HL-60/S4 (cell line): ENCODE measurements around the gene NFKBIZ.

Experiments
- in situ Hi-C: fragments of 300-500 bp; cut with MboI; formaldehyde crosslinking; loops from 2 replicates; pipeline ENCODE4 v1.14.3; 2022; ENCODE audit warnings: low sequenced_read_pairs

NFKBIZ gene

DNA sequence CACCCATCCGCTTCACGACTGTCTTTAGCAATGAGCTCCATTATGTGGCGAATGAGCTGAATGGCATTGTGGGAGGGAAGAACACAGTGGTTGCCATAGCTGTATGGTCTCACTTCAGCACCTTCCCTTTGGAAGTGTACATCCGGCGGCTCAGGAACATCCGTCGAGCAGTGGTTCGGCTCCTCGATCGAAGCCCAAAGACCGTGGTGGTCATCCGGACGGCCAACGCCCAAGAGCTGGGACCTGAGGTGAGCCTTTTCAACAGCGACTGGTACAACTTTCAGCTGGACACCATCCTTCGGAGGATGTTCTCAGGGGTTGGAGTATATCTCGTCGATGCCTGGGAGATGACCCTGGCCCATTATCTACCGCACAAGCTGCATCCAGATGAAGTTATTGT, 27.8 kb upstream of the NFKBIZ start:
- in situ Hi-C loops: loop anchor here (25.0 kb wide), 1 partner anchor 716 kb away; no protein-coding TSS in a partner anchor

DNA sequence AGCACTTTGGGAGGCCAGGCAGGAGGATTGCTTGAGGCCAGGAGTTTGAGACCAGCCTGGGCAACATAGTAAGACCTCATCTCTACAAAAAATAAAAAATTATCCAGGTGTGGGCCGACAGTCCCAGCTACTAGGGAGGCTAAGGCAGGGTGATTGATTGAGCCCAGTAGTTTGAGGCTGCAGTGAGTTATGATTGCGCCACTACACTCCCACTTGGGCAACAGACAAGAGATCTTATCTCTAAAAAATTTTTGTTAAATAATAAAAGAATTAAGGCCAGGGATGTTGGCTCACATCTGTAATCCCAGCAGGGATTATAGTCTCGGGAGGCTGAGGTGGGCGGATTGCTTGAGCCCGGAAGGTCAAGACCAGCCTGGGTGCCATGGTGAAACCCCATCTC, 25.8 kb upstream of the NFKBIZ start:
- in situ Hi-C loops: loop anchor here (25.0 kb wide), 1 partner anchor 714 kb away; no protein-coding TSS in a partner anchor

DNA sequence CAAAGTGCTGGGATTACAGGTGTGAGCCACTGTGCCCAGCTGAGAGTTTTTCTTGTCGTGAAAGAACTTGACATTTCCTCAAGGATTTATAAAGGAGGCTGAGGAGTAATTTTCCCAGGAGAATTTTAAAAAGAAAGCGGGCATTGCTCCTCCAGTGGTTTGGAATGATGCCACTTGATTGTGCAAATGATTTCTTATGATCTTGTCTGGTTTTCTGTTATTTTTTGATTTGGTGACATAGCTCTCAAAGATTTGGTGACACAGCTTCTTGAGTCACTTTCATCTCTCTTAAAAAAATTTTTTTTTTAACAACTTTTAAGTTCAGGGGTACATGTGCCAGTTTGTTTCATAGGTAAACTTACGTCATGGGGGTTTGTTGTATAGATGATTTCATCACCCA, 24.6 kb upstream of the NFKBIZ start:
- in situ Hi-C loops: loop anchor here (25.0 kb wide), 1 partner anchor 713 kb away; no protein-coding TSS in a partner anchor

DNA sequence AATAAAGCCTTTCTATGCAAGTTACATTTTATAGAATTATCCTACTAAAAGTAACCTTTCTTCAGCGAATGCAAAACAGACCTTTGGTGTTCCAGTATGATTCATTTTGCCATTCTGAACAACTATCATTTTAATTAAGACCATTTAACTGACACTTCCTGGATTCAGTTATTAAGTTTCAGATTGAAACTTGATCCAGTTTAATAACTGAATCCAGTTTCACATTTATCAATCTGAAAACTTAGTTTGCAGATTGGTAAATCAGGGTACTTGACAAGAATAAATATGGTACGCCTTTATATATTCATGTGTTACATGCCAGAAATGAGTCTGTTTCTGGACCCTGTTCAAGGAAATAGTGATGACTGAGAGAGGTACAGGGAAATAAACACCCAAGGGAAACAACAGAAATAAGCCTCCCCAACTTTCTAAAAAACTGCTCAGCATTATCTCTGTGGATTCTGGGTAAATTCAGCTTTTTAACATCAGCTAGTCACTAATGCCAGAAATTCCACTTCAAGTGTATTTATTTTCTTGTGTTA, 23.3 kb upstream of the NFKBIZ start:
- in situ Hi-C loops: no loop called here

DNA sequence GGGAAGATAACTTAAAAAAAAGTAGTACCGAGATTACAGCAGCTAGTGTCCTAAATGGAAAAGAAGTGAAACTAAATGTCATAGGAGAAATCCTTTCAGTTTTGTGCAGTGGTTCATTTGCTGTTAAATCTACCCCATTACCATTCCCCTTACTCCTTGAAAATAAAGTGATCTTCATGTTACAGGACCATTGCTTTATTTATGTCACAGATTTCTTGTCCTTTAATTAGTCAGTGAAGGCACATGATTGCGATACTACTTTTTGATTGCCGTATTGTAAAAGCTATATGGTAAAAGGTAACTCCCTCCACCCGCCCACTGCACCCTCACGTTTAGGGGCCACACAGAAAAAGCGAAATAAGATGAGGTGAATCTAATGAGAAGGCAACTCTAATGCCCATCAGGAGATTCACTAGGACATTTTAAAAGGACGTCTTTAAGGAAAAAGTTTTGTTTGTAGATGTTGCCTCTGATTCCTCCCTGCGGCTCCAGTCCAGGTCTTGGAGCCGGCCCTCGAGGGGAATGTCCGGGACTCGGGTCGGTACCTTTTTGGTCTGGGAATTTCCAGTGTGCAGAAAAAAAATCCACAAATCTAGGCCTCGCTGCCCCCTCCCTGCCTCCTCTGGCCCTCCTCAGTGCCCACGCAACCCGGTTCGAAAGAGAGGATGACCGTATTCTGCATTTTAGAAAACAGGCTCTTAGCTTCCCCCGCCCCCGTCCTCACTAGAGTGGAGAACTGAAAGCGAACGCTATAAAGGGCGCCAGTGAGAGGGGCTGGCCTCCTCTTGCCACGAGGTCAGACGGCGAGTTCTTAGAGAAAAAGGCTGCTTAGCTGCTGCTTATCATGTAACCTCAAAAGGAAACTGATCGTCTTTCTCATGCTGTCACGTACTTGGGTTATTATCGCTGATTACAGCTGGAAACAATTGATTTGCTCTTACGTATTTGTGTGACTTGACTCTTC, 21.8 kb upstream of the NFKBIZ start:
- in situ Hi-C loops: no loop called here

DNA sequence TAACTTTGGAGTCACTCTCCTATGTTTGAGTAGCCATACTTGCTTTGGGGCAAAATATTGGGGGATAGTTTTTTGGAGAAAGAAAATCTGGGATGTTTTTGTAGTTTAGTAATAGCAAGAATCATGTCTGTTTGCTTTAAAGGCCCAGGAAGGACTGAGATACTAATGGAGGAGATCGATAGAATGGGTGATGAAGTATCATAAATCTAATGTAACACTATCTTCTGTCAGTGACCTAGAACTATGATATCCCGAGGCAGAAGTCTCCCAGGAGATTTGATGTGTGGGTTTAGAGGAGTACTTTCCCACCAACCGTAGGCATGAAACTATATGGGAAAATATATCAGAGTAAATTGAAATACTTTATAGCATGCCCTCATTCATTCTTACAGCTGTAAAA, 21.0 kb upstream of the NFKBIZ start:
- in situ Hi-C loops: no loop called here

DNA sequence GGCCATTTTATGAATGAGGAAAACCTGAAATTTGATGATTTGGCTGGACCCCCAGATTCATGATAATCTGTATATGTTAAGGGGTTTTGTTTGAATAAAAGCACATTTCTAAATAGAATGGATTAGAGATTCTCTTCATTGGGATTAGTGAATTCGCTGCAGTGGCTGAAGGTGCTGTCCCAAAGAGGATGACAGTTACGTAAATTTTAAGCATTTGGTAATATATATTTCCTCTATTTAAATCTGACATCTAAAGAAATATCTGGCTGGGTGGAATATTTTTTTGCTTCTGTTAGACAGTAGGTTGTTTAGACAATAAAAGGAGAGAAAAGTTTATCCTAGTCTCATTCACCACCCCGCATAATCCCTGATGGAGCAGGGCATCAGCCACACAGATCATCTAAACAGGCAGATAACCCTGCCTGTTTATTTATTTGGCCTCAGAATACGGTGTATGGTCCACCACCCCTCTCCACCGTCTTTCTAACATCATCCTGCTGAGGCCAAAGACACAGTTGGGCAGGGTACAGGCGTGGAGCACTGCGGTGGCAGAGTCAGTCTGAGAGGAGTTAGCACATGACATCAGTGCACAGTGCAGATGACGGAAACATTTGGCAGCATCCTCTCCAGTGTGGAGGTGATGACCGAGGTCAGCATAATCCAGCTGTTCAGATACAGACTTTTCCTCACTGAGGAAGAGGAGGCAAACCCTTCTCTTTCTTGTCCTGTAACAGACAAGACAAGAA, 20.4 kb upstream of the NFKBIZ start:
- in situ Hi-C loops: no loop called here

DNA sequence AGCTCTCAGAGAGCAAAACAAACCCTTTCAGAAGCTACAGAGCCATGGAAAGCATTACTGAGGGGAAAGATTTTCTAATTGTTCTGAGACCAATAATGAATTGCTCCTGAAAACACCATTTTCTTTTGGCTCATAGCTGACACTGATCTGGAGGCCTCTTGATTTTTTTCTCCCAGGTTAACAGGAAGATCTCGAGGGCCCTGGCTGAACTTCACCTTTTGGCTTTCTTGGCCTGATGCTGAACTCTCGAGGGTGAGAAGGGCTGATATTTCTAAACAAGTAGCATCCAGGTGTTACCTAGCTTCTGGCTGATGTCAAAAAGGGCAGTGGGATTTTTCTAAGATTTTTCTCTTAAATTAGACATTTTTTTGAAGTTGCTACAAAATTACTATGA, 19.9 kb upstream of the NFKBIZ start:
- in situ Hi-C loops: no loop called here

DNA sequence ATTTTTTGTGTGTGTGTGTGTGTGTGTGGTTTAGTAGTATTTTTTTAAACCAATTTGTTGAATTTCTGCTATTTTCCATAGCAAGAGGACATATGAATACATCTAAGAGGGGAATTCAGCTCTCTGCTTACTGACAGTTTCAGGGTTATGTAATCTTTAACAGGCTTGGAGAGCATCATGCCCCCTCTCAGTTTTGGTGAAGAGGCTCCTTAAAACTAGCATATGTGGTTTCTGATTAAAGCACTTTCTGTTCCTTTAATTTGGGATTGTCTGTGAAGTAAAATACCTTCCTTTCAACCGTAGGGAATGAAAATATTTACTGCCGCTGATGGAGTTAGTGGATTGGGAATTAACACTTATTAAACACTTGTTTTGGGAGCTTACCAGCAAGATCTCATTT, 19.4 kb upstream of the NFKBIZ start:
- in situ Hi-C loops: no loop called here

DNA sequence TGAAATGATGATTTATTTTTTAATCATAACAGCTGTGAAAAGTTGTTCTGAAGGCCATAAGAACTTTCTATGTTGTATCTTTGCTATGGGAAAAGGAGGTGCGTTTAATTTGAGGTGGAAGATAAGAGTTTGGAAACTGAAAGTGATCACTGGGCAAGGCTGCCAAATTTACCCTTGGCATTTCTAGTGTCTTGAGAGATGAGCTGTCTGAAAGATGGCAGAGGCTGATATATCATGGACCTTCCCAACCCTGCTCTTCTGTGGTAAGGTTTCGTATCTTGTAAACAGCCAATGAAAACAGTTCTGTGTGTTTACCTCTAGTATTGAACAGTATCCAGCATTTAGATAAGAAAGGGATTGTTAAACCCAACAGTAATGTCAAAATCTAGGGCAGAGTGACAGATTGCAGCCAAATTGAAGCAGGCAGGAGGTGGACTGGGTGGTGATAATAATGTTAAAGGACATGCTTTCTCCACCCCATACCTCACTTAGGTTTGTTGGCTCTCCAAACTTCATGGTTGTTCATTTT, 15.8 kb upstream of the NFKBIZ start:
- in situ Hi-C loops: no loop called here

DNA sequence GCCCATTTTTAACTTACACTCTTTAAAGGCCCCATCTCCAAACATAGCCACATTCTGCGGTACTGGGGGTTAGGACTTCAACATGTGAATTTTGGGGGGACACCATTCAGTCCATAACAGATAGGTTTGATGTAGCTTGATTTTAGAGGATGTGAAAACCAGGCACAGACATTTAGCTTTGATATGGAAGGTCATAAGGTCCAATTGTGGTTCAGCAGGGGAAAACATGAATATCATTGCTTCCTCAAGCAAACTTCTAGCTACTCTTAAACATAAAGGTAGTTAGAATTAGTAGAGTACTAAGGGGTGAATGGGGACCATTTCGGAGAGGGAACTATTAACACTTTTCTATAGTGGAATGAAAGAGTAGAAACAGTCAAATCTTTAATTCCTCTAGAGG, 13.6 kb upstream of the NFKBIZ start:
- in situ Hi-C loops: no loop called here

DNA sequence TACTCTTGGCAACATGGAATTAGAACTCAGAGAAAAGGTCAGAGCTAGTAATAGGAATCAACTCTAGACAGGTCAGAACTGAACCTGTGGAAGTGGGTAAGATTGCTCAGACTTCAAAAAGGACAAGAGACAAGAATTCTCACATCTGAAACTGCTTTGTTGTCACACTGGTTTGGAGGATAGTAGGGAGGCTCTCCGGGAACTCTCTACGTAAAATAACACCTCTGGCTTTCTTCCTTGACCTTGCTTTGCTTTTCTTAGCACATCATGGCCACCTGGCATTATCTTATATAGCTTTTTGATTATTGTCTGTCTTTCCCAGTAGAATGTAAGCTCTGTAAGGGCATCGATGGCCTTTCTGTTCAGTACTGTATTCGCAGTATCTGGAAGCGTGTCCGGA, 13.2 kb upstream of the NFKBIZ start:
- in situ Hi-C loops: no loop called here

DNA sequence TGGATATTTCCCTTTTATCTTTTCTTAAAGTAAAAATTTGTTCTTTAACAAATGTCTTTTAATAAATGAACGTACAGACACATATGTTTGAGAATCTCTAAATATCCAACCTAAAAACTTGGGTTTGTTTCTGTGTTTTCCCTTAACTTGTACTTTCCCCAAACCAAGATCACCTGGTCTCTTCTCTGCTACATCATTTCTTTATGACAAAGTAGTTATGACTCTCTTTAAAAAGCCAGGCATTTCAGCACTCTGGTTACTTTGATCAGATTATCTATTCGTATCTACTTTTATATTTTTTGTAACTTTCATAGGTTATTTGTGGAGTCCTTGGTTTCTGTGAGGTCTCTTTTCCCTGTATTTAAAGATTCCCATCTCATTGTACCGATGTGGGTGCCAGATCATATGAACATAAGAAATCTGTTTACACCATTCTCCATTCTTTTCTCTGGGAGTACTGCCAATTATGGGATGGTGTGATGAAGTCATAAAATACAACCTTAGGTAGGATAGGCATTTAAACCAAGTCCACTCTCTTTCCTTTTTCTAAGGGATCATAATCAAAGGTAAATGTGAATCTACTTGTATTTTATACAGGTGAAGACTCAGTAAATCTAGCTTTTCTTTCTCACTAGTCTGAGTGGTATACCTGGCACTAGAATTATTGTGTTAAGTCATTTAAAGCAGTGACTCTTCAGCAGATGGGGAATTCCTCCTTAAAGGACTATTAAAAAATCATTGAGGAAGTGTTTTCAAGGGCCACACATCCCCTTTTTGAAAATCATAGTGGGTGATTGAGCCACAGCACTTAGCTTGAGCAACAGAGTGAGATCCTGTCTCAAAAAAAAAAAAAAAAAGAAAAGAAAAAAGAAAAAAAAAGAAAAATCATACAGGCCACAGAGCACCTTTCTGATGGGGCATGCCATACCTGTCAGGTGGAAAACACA, 12.4 kb upstream of the NFKBIZ start:
- in situ Hi-C loops: no loop called here

DNA sequence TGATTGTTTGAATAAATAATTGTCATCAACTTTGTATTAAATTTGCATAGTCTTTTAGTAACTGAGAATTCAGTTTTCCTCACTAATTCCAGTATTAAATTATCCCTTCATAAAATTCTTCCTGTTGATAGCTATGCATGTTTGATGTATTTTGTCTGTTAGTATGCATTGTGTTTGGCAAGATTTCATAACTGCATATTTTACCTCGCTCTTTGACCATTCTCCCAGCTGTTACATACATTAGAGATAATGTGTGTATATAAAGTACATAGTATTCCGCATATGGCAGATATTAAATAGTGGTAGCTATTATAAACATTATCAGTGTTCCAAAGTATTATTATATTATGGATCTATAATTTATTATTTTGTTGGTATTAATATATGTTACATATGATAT, 10.6 kb upstream of the NFKBIZ start:
- in situ Hi-C loops: no loop called here

DNA sequence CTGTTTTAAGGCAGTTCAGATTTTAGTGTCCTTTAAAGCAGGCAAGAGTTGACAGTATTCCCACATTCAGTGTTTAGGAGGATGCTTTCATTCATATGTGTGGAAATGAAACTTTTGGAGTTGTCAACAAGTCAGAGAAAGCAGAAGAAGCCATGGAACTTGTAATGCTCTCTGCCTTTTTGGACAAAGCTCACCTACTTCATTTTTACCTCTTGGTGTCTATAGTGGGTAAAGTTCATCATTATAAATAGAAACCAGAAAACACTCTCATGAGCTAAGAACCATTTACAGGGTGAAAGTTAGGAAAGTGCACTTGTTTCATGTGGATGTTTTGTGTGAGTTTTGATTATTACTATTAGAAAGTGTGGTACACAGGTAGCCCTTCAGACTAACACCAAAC, 9.2 kb upstream of the NFKBIZ start:
- in situ Hi-C loops: no loop called here

DNA sequence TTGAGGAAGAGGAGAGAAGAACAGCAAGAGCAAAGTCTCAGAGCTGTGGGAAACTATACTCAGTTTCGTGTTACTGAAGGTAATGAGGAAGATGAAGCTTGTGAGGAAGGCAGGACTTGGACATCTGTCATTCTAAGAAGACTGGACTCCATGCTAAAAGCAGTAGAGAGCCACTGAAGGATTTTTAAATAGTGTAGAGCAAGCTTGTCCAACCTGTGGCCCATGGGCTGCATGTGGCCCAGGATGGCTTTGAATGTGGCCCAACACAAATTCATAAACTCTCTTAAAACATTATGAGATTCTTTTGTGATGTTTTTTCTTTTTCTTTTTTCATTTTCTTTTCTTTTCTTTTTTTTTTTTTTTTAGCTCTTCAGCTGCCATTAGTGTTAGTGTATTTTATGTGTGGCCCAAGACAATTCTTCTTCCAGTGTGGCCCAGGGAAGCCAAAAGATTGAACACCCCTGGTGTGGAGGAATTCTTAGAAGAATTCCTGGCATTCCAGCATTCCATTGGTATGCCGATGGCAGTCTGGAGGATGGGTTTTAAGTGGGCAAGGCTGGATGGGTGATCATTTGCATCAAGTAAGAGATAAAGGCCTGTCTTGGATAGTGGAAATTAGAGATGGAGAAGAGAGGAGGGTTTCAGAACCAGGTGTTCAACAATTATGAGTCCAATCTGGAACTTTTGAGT, 6.9 kb upstream of the NFKBIZ start:
- in situ Hi-C loops: no loop called here

DNA sequence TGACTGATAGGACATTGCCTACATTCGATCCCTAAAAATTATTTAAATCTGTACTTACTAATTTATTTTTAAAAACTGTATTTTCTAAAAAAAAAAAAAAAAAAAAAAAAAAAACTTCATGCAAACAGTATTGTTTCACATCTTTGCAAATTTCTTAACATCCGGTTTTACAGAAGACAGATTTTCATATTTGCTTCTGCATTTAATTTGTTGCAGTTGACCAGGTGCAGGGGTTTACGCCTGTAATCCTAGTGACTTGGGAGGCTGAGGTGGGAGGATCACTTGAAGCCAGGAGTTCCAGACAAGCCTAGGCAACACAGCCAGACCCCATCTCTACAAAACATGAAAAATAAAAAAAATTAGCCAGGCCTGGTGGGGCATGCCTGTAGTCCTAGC, 6.4 kb upstream of the NFKBIZ start:
- in situ Hi-C loops: no loop called here

DNA sequence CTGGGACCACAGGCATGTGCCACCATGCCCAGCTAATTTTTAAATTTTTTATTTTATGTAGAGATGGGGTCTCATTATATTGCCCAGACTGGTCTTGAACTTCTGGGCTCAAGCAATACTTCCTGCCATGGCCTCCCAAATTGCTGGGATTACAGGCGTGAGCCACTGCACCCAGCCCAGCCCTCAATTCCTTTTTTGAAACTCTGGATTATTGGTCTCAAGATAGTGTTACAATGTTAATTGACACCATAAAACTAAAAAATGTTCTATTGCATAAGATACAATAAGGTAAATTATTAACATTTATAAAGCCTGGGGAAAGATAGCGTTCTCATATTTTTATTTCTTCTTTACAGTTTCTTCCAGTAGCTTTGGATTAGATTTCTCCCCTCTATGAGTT, 3.9 kb upstream of the NFKBIZ start:
- in situ Hi-C loops: no loop called here

DNA sequence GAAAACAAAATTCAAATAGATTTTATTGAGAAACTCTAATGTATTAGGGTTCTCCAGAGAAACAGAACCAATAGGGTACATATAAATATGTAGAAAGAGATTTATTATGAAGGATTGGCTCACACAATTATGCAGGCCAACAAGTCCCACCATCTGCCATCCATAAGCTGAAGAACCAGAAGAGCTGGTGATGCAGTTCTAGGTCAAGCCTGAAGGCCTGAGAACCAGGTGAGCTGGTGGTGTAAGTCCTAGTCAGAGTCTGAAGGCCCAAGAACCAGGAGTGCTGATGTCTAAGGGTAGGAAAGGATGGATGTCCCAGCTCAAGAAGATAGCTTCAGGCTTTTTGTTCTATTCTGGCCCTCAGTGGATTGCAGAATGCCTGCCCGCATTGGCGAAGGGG, 2.6 kb upstream of the NFKBIZ start:
- in situ Hi-C loops: no loop called here

DNA sequence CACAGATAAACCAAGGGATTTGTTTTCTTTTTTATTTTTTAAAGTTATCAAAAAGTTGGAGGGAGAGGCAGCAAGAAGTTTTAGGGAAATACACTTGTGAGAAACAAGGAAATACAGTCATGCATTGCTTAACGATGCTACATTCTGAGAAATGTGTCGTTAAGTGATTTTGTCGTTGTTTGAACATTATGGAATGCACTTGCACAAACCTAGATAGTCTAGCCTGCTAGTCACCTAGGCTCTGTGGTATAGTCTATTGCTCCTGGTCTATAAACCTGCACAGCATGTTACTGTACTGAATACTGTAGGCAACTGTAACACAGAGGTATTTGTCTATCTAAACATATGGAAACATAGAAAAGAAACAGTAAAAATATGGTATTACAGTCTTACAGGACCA, 2.0 kb upstream of the NFKBIZ start:
- in situ Hi-C loops: no loop called here
